CD4-positive, CD25-positive, alpha-beta regulatory T cell (primary cell): ENCODE measurements around the gene PLCB1. TPM values are rescaled to one million over a fixed set of nuclear protein-coding genes. Genes with fewer than 3 reads are reported as not detected.
A peak's percentile ranks its signal among the peaks of the same experiment; 100 is the strongest.
"Not testable (repeated sequence)": the region's sequence is repeated elsewhere in the genome, so short reads cannot be mapped to it uniquely, and the experiment has no call there.

Source experiments
- ATAC-seq, 2 donors: fragments of 150-1000 bp; cut with Tn5 transposase; one replicate each; pipeline ENCODE4 v1.10.0; 2021; ENCODE audit warnings: low read depth in 2 of 2, moderate number of reproducible peaks in 2 of 2, moderate library complexity in 1 of 2
- DNase-seq, 3 donors: peaks; one replicate each; pipeline versions ENCODE4 v3.0.0 to v3.0.0-alpha.2; 2012 to 2022; ENCODE audit warnings: mixed read lengths in 1 of 3
- H3K27ac ChIP-seq: one replicate; pipeline ENCODE4 v1.7.0; 2013; ENCODE audit warnings: mild to moderate bottlenecking, low read length; ENCODE audit not compliant: insufficient read depth, poor library complexity, severe bottlenecking
- H3K27me3 ChIP-seq: one replicate; pipeline ENCODE4 v1.7.0; 2013; ENCODE audit warnings: low read length; ENCODE audit not compliant: control insufficient read depth, insufficient read depth
- H3K36me3 ChIP-seq: one replicate; pipeline ENCODE4 v1.7.0; 2013; ENCODE audit warnings: mild to moderate bottlenecking, low read length, moderate library complexity; ENCODE audit not compliant: control insufficient read depth, insufficient read depth
- H3K4me1 ChIP-seq: 2 replicates; pipeline ENCODE4 v1.7.0; 2013; ENCODE audit warnings: mild to moderate bottlenecking, low read length; ENCODE audit not compliant: insufficient read depth, control insufficient read depth, poor library complexity, severe bottlenecking
- H3K4me3 ChIP-seq: one replicate; pipeline ENCODE4 v1.7.0; 2013; ENCODE audit warnings: low read depth, mild to moderate bottlenecking, low read length, moderate library complexity
- H3K9me3 ChIP-seq, 2 experiments: 1 replicate in 1 of 2; 2 replicates in 1 of 2; pipeline ENCODE4 v1.7.0; 2013; ENCODE audit warnings: low read length in 2 of 2, mild to moderate bottlenecking in 1 of 2, moderate library complexity in 1 of 2; ENCODE audit not compliant: control insufficient read depth in 2 of 2
- H3K27ac Mint-ChIP-seq, 3 donors: one replicate each; pipeline ENCODE4 v1.8.0; 2020 to 2022; ENCODE audit warnings: mild to moderate bottlenecking in 3 of 3, mixed read lengths in 3 of 3, moderate library complexity in 2 of 3
- H3K27me3 Mint-ChIP-seq: one replicate; pipeline ENCODE4 v1.8.0; 2022; ENCODE audit warnings: mild to moderate bottlenecking, mixed read lengths
- H3K36me3 Mint-ChIP-seq: one replicate; pipeline ENCODE4 v1.8.0; 2020; ENCODE audit warnings: mixed read lengths
- H3K4me1 Mint-ChIP-seq, 4 donors: one replicate each; pipeline ENCODE4 v1.8.0; 2020 to 2022; ENCODE audit warnings: mixed read lengths in 4 of 4, mild to moderate bottlenecking in 1 of 4
- H3K4me3 Mint-ChIP-seq, 4 donors: one replicate each; pipeline ENCODE4 v1.8.0; 2020 to 2022; ENCODE audit warnings: mild to moderate bottlenecking in 4 of 4, mixed read lengths in 4 of 4, moderate library complexity in 3 of 4
- H3K9me3 Mint-ChIP-seq, 7 donors: one replicate each; pipeline ENCODE4 v1.8.0; 2020 to 2022; ENCODE audit warnings: mixed read lengths in 7 of 7, mild to moderate bottlenecking in 3 of 7, moderate library complexity in 2 of 7
- polyA plus RNA-seq, 4 donors: library from polyadenylated mRNA; unstranded; fragments of 300-500 nt; fragmentation: Illumina TruSeq; gene quantifications; one replicate each; pipeline ENCODE4 v1.2.3, GENCODE V29; 2021
- total RNA-seq: library from RNA; stranded (reverse); gene quantifications from one replicate; pipeline ENCODE4 v1.2.3, GENCODE V29; 2022

PLCB1 gene
- total and polyA plus RNA-seq, 5 donors from 2014 or later = 0.17 to 1.8 (median 0.44) TPM; not detected in 2

DNA sequence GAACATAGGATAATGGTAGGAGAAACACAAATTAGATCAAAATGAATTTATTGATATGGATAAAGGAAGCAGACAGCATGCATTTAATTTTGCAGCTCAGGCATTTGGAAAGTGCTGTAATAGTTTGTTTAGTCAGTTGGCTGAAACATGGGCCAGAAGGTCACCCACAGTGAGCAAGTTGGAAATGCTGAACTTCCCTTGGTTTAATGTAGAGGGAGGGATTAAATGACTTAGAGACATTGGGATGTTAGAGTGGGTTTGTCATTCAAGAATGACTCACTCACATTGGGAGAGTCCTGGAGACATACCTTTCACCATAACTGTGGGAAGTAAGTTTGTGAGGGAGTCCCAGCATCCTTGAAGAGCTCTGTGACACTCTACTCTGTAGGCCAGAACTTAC is 705.3 kb downstream of the PLCB1 start:
- no peak for ATAC-seq

DNA sequence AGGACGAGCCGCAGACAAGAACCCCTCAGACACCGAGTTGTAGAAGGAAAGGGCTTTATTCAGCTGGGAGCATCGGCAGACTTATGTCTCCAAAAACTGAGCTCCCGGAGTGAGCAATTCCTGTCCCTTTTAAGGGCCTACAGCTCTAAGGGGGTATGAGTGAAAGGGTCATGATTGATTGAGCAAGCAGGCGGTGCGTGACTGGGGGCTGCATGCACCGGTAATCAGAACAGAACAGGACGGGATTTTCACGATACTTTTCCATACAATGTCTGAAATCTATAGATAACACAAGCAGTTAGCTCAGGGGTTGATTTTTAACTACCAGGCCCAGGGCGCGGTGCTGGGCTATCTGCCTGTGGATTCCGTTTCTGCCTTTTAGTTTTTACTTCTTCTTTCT is 710.5 kb downstream of the PLCB1 start:
- H3K27me3 Mint-ChIP-seq = no peaks in the 10 kb centered on the region
- H3K9me3 Mint-ChIP-seq = peaks cover 0 to 4% (median 0%) of the 10 kb centered on the region in 7 donors
- no peak for ATAC-seq

More for the DNA sequence above, 705.3 kb downstream of the PLCB1 start:
- Mint-ChIP-seq H3K27me3 (no peaks in the 10 kb centered on the region), H3K4me3 (no peak overlapping the region), H3K27ac (no peak overlapping the region), H3K9me3 (peaks cover 0 to 8% (median 0%) of the 10 kb centered on the region in 7 donors), H3K36me3 (no peaks in the 10 kb centered on the region), H3K4me1 (no peaks in the 10 kb centered on the region)
- Histone ChIP-seq H3K27me3 (no peaks in the 10 kb centered on the region), H3K9me3 (no peaks in the 10 kb centered on the region), H3K4me3 (no peak overlapping the region), H3K27ac (no peak overlapping the region), H3K4me1 (no peaks in the 10 kb centered on the region), H3K36me3 (no peaks in the 10 kb centered on the region)
- DNase-seq = no peak

GRCh38 chr20:8844179-8844578 is 712.1 kb downstream of the PLCB1 start:
- peaks cover 0 to 4% (median 0%) of the 10 kb centered on the region in 7 donors for H3K9me3 Mint-ChIP-seq
- H3K4me3 Mint-ChIP-seq = no peak overlapping the region
- Histone ChIP-seq H3K4me1 (no peaks in the 10 kb centered on the region), H3K36me3 (no peaks in the 10 kb centered on the region), H3K4me3 (no peak overlapping the region), H3K27ac (no peak overlapping the region), H3K27me3 (no peaks in the 10 kb centered on the region), H3K9me3 (no peaks in the 10 kb centered on the region)
- H3K4me1 Mint-ChIP-seq = no peaks in the 10 kb centered on the region
- no peak for ATAC-seq
- no peak overlapping the region for H3K27ac Mint-ChIP-seq
- H3K36me3 Mint-ChIP-seq = no peaks in the 10 kb centered on the region
- DNase-seq = no peak
- H3K27me3 Mint-ChIP-seq = no peaks in the 10 kb centered on the region

More for the DNA sequence above, 710.5 kb downstream of the PLCB1 start:
- no peaks in the 10 kb centered on the region for H3K27me3 ChIP-seq
- no peak overlapping the region for H3K4me3 ChIP-seq
- H3K4me1 ChIP-seq = no peaks in the 10 kb centered on the region
- no peaks in the 10 kb centered on the region for H3K36me3 Mint-ChIP-seq
- no peak overlapping the region for H3K27ac ChIP-seq
- no peak overlapping the region for H3K27ac Mint-ChIP-seq
- H3K36me3 ChIP-seq = no peaks in the 10 kb centered on the region
- H3K9me3 ChIP-seq = no peaks in the 10 kb centered on the region
- no peak overlapping the region for H3K4me3 Mint-ChIP-seq
- H3K4me1 Mint-ChIP-seq = no peaks in the 10 kb centered on the region
- no peak for DNase-seq

DNA sequence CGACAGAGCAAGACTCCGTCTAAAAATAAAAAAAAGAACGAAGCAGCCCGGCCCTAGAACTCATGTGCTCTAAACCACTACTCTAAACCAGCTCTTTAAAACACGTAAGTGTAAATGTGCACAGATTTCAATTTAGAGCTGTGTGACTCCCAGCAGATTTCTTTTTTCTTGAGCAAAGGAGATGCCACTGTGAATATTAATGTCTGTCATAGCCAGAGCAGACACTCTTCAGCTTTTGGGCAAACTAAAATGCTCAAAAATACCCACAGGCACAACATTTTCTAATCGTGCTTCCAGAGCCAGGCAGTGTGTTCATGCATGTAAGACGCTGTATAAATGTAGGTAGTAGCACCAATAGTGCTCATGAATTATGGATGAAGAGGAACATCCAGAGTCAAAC is 717.9 kb downstream of the PLCB1 start:
- H3K9me3 ChIP-seq = no peaks in the 10 kb centered on the region
- Mint-ChIP-seq H3K4me3 (no peak overlapping the region), H3K9me3 (peaks cover 0 to 4% (median 0%) of the 10 kb centered on the region in 7 donors), H3K27ac (no peak overlapping the region), H3K4me1 (no peaks in the 10 kb centered on the region), H3K36me3 (no peaks in the 10 kb centered on the region), H3K27me3 (no peaks in the 10 kb centered on the region)
- no peaks in the 10 kb centered on the region for H3K36me3 ChIP-seq
- no peak overlapping the region for H3K4me3 ChIP-seq
- no peak for ATAC-seq
- no peak for DNase-seq
- H3K4me1 ChIP-seq = no peaks in the 10 kb centered on the region
- no peaks in the 10 kb centered on the region for H3K27me3 ChIP-seq
- H3K27ac ChIP-seq = no peak overlapping the region

- Mint-ChIP-seq H3K27ac (no peak overlapping the region), H3K4me1 (no peaks in the 10 kb centered on the region), H3K9me3 (peaks cover 0 to 4% (median 0%) of the 10 kb centered on the region in 7 donors), H3K4me3 (no peak overlapping the region), H3K36me3 (no peaks in the 10 kb centered on the region), H3K27me3 (no peaks in the 10 kb centered on the region)
- DNase-seq = no peak
- no peaks in the 10 kb centered on the region for H3K4me1 ChIP-seq
- H3K27ac ChIP-seq = no peak overlapping the region
- no peaks in the 10 kb centered on the region for H3K9me3 ChIP-seq
- no peak overlapping the region for H3K4me3 ChIP-seq
- H3K27me3 ChIP-seq = no peaks in the 10 kb centered on the region
- H3K36me3 ChIP-seq = no peaks in the 10 kb centered on the region
- no peak for ATAC-seq
Observed at GRCh38 chr20:8851446-8851845, 719.4 kb downstream of the PLCB1 start.

GRCh38 chr20:8851919-8852318 is 719.9 kb downstream of the PLCB1 start:
- not testable (repeated sequence) for ATAC-seq, H3K36me3 Mint-ChIP-seq, H3K4me1 Mint-ChIP-seq, H3K36me3 ChIP-seq, H3K27me3 ChIP-seq, H3K27ac ChIP-seq, H3K9me3 Mint-ChIP-seq, DNase-seq, H3K4me3 Mint-ChIP-seq, H3K27me3 Mint-ChIP-seq, H3K27ac Mint-ChIP-seq, H3K4me1 ChIP-seq, H3K9me3 ChIP-seq, H3K4me3 ChIP-seq

- H3K27ac Mint-ChIP-seq, H3K9me3 Mint-ChIP-seq: not testable (repeated sequence)
Observed at GRCh38 chr20:8853211-8853610, 721.1 kb downstream of the PLCB1 start.

GRCh38 chr20:8853805-8854338 is 721.8 kb downstream of the PLCB1 start:
- H3K27me3 ChIP-seq = no peaks in the 10 kb centered on the region
- Mint-ChIP-seq H3K9me3 (no peaks in the 10 kb centered on the region), H3K27me3 (no peaks in the 10 kb centered on the region), H3K4me1 (no peaks in the 10 kb centered on the region), H3K36me3 (no peaks in the 10 kb centered on the region), H3K4me3 (no peak overlapping the region), H3K27ac (no peak overlapping the region)
- no peak overlapping the region for H3K4me3 ChIP-seq
- ATAC-seq = no peak
- H3K27ac ChIP-seq = no peak overlapping the region
- H3K9me3 ChIP-seq = no peaks in the 10 kb centered on the region
- no peaks in the 10 kb centered on the region for H3K4me1 ChIP-seq
- H3K36me3 ChIP-seq = no peaks in the 10 kb centered on the region
- DNase-seq = peak in 2 of 3 donors; percentile 3 to 40

More at GRCh38 chr20:8853211-8853610, 721.1 kb downstream of the PLCB1 start:
- H3K4me1 Mint-ChIP-seq, H3K27ac ChIP-seq, DNase-seq, H3K9me3 ChIP-seq, H3K4me3 Mint-ChIP-seq, H3K27me3 ChIP-seq, H3K4me1 ChIP-seq, H3K36me3 ChIP-seq, H3K36me3 Mint-ChIP-seq, ATAC-seq, H3K4me3 ChIP-seq, H3K27me3 Mint-ChIP-seq: not testable (repeated sequence)
